Fibroblast of lung (primary cell): Measurements from ENCODE around the gene RAB36.

ENCODE experiments used
- CTCF ChIP-seq, 2 donors: IDR thresholded peaks in 1 of 2; conservative IDR thresholded peaks in 1 of 2; 1 replicate in 1 of 2; 2 replicates in 1 of 2; pipeline ENCODE4 v1.5.1; 2011 to 2012; ENCODE audit warnings: low read length in 2 of 2, control low read depth in 1 of 2, inconsistent platforms in 1 of 2, low read depth in 1 of 2, mild to moderate bottlenecking in 1 of 2
- EZH2 ChIP-seq: IDR thresholded peaks from 2 replicates; pipeline ENCODE4 v1.5.1; 2012; ENCODE audit warnings: low read length, control low read depth, mild to moderate bottlenecking; ENCODE audit errors: missing control alignments

GRCh38 chr22:23149743-23150238 lies 4.5 kb downstream of the RAB36 start:
- TF ChIP-seq CTCF (conservative IDR thresholded peaks at IDR 0.05 in 1 of 2, IDR thresholded peaks at IDR 0.05 in 1 of 2; ENCODE audit: low read depth in 1 of 2, low read length in 2 of 2) (no peak), EZH2 (no peak)
